ENCODE measurements around the gene CNGA3. TPM values are rescaled to one million over a fixed set of nuclear protein-coding genes. Genes with fewer than 3 reads are reported as not detected.

The CNGA3 gene
- total RNA-seq, 1 experiment from 2014 or later, result not detected

- no CpG with 5 or more reads among the region's 6 CpGs for WGBS (ENCODE audit: extremely low coverage, insufficient read length, low lambda C conversion rate)
- peaks cover 7 to 23% (median 13%) of the 10 kb centered on the region in 3 experiments; a peak in 6 of 7 replicates for H3K36me3 Mint-ChIP-seq (ENCODE audit: insufficient read depth in 1 of 3, low read depth in 3 of 3)
- no peaks in the 10 kb centered on the region for H4K20me1 ChIP-seq (ENCODE audit: control insufficient read depth, insufficient read depth, insufficient read length)
- H3K18ac ChIP-seq (ENCODE audit: insufficient read length, low read depth, low read length), result no peak overlapping the region
- H3K27me3 ChIP-seq (ENCODE audit: insufficient read depth, low read length), result no peaks in the 10 kb centered on the region
- no peak overlapping the region for H2AFZ ChIP-seq (ENCODE audit: low read length)
- no peak overlapping the region for H4K8ac ChIP-seq (replicated peaks; ENCODE audit: insufficient read length, low read depth, low read length)
- no peak overlapping the region for H3K4me2 ChIP-seq (ENCODE audit: insufficient read depth, insufficient read length, low read length)
- H3K27ac ChIP-seq (ENCODE audit: insufficient read length, low read depth, low read length), result no peak overlapping the region
- H3K4me1 Mint-ChIP-seq, result 0 out of 4 replicates have a peak, but pooled peaks cover 0 to 2% of the 10 kb centered on the region in 2 experiments
- H3K27ac Mint-ChIP-seq, result no peak overlapping the region
- H3K4me1 ChIP-seq (ENCODE audit: insufficient read depth, low read length), result no peaks in the 10 kb centered on the region
- H3K9me3 Mint-ChIP-seq, result peaks cover 25 to 30% of the 10 kb centered on the region in 2 experiments
- no peak overlapping the region for H2BK15ac ChIP-seq (ENCODE audit: low read depth, low read length)
- H3K4me3 Mint-ChIP-seq, result no peak overlapping the region
- peaks cover 3% of the 10 kb centered on the region for H3K9me3 ChIP-seq (ENCODE audit: control insufficient read depth, low read depth, low read length)
- no peak overlapping the region for H3K9ac ChIP-seq (ENCODE audit: extremely low read depth, insufficient read length, low read length)
- no peaks in the 10 kb centered on the region for H3K23me2 ChIP-seq (ENCODE audit: insufficient read length, low read depth, low read length, poor library complexity, severe bottlenecking)
- no peak overlapping the region for H3T11ph ChIP-seq (ENCODE audit: low read length)
- no peak overlapping the region for H3K56ac ChIP-seq (ENCODE audit: insufficient read length, low read depth, low read length)
- no peak overlapping the region for H3K4ac ChIP-seq (ENCODE audit: low read depth, low read length)
- no peak overlapping the region for H2BK5ac ChIP-seq (ENCODE audit: insufficient read length, low read length)
- H2BK20ac ChIP-seq (ENCODE audit: low read depth, low read length, poor library complexity, severe bottlenecking), result no peak overlapping the region
- H3K27me3 Mint-ChIP-seq (ENCODE audit: low read depth), result no peaks in the 10 kb centered on the region
- no peak overlapping the region for H4K5ac ChIP-seq (ENCODE audit: insufficient read length, low read depth, low read length)
- H3K14ac ChIP-seq (ENCODE audit: insufficient read depth, low read length), result no peak overlapping the region
- H2BK120ac ChIP-seq (ENCODE audit: low read depth, low read length, poor library complexity, severe bottlenecking), result no peak overlapping the region
- TF ChIP-seq, protein P1, sequence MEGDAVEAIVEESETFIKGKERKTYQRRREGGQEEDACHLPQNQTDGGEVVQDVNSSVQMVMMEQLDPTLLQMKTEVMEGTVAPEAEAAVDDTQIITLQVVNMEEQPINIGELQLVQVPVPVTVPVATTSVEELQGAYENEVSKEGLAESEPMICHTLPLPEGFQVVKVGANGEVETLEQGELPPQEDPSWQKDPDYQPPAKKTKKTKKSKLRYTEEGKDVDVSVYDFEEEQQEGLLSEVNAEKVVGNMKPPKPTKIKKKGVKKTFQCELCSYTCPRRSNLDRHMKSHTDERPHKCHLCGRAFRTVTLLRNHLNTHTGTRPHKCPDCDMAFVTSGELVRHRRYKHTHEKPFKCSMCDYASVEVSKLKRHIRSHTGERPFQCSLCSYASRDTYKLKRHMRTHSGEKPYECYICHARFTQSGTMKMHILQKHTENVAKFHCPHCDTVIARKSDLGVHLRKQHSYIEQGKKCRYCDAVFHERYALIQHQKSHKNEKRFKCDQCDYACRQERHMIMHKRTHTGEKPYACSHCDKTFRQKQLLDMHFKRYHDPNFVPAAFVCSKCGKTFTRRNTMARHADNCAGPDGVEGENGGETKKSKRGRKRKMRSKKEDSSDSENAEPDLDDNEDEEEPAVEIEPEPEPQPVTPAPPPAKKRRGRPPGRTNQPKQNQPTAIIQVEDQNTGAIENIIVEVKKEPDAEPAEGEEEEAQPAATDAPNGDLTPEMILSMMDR (conservative IDR thresholded peaks at IDR 0.05), result no peak
- H4K91ac ChIP-seq (ENCODE audit: insufficient read length, low read depth, low read length), result no peak overlapping the region
- H2AK5ac ChIP-seq (ENCODE audit: insufficient read length, low read length), result no peak overlapping the region
- no peak overlapping the region for H2BK12ac ChIP-seq (ENCODE audit: insufficient read length, low read depth, low read length)
- no peak for DNase-seq
- no peak overlapping the region for H3K23ac ChIP-seq (ENCODE audit: insufficient read length, low read depth, low read length)
- no peaks in the 10 kb centered on the region for H3K79me2 ChIP-seq (ENCODE audit: insufficient read depth, low read length)
- H3K79me1 ChIP-seq (ENCODE audit: insufficient read depth, low read depth, low read length, poor library complexity, severe bottlenecking), result no peaks in the 10 kb centered on the region
Measured at GRCh38 chr2:98419977-98420725, 73.9 kb downstream of the CNGA3 start.
